Measurements from ENCODE around the gene NXPH4. TPM values are rescaled to one million over a fixed set of nuclear protein-coding genes. Genes with fewer than 3 reads are reported as not detected.

NXPH4 gene
- total RNA-seq, 4 donors from 2014 or later = not detected

GRCh38 chr12:57199191-57199590 is 17.4 kb upstream of the NXPH4 start:
- Histone ChIP-seq H3K27me3 (no peaks in the 10 kb centered on the region), H3K4me3 (no peak overlapping the region), H3K4me1 (no peaks in the 10 kb centered on the region), H3K9me3 (no peaks in the 10 kb centered on the region), H3K27ac (replicated peaks in 1 of 4) (no peak overlapping the region), H3K36me3 (peaks cover 85 to 100% (median 100%) of the 10 kb centered on the region in 4 donors)
- no peak for DNase-seq (ENCODE audit: extremely low spot score)
- TF ChIP-seq CTCF (IDR thresholded peaks at IDR 0.05) (no peak), POLR2A (IDR thresholded peaks at IDR 0.05; ENCODE audit: low read depth) (no peak), POLR2AphosphoS5 (IDR thresholded peaks at IDR 0.05) (no peak), EP300 (IDR thresholded peaks at IDR 0.05) (no peak)
- 89% methylated on average over 12 of the region's 15 CpGs for WGBS
- intact Hi-C loops (cut with DNase I) = no loop called here

DNA sequence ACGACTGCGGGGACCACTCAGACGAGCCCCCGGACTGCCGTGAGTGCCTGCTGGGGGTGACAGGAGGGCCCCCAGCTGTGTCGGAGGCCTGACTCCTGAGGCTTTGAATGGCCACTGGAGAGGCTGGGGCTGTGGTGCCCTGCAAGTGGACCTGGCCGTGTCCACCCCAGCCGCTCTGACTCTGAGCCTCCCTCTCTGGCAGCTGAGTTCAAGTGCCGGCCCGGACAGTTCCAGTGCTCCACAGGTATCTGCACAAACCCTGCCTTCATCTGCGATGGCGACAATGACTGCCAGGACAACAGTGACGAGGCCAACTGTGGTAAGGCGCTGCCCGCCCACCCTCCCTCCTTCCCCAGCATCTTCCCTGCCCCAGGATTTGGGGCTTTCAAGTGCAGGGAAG is 16.1 kb upstream of the NXPH4 start:
- H3K27ac ChIP-seq (replicated peaks in 1 of 4) = no peak overlapping the region
- no peak overlapping the region for H3K4me3 ChIP-seq
- DNase-seq (ENCODE audit: extremely low spot score) = no peak
- intact Hi-C loops (cut with DNase I) = no loop called here
- H3K27me3 ChIP-seq = no peaks in the 10 kb centered on the region
- H3K36me3 ChIP-seq = peaks cover 85 to 100% (median 100%) of the 10 kb centered on the region in 4 donors
- H3K9me3 ChIP-seq = no peaks in the 10 kb centered on the region
- TF ChIP-seq EP300 (IDR thresholded peaks at IDR 0.05) (no peak), POLR2AphosphoS5 (IDR thresholded peaks at IDR 0.05) (no peak), POLR2A (IDR thresholded peaks at IDR 0.05; ENCODE audit: low read depth) (no peak), CTCF (IDR thresholded peaks at IDR 0.05) (no peak)
- 92% methylated on average over 12 of the region's 15 CpGs for WGBS
- H3K4me1 ChIP-seq = no peaks in the 10 kb centered on the region

GRCh38 chr12:57201219-57201618 is 15.4 kb upstream of the NXPH4 start:
- H3K27me3 ChIP-seq = no peaks in the 10 kb centered on the region
- H3K27ac ChIP-seq (replicated peaks in 1 of 4) = no peak overlapping the region
- TF ChIP-seq CTCF (IDR thresholded peaks at IDR 0.05) = no peak
- TF ChIP-seq POLR2A (IDR thresholded peaks at IDR 0.05; ENCODE audit: low read depth) = no peak
- no peak for TF ChIP-seq POLR2AphosphoS5 (IDR thresholded peaks at IDR 0.05)
- no peak for TF ChIP-seq EP300 (IDR thresholded peaks at IDR 0.05)
- intact Hi-C loops (cut with DNase I) = no loop called here
- peaks cover 85 to 100% (median 100%) of the 10 kb centered on the region in 4 donors for H3K36me3 ChIP-seq
- H3K9me3 ChIP-seq = no peaks in the 10 kb centered on the region
- no peaks in the 10 kb centered on the region for H3K4me1 ChIP-seq
- WGBS = 81% methylated on average over 7 of the region's 8 CpGs
- H3K4me3 ChIP-seq = no peak overlapping the region
- DNase-seq (ENCODE audit: extremely low spot score) = no peak

GRCh38 chr12:57201631-57202030 is 15.0 kb upstream of the NXPH4 start:
- Histone ChIP-seq H3K4me3 (no peak overlapping the region), H3K27me3 (no peaks in the 10 kb centered on the region), H3K36me3 (peaks cover 85 to 100% (median 100%) of the 10 kb centered on the region in 4 donors), H3K4me1 (no peaks in the 10 kb centered on the region), H3K9me3 (no peaks in the 10 kb centered on the region), H3K27ac (replicated peaks in 1 of 4) (no peak overlapping the region)
- WGBS = 88% methylated on average over 15 of the region's 16 CpGs
- intact Hi-C loops (cut with DNase I) = no loop called here
- TF ChIP-seq POLR2A (IDR thresholded peaks at IDR 0.05; ENCODE audit: low read depth) (no peak), CTCF (IDR thresholded peaks at IDR 0.05) (no peak), POLR2AphosphoS5 (IDR thresholded peaks at IDR 0.05) (no peak), EP300 (IDR thresholded peaks at IDR 0.05) (no peak)
- DNase-seq (ENCODE audit: extremely low spot score) = no peak

GRCh38 chr12:57202321-57202720 is 14.3 kb upstream of the NXPH4 start:
- H3K36me3 ChIP-seq = peaks cover 82 to 100% (median 96%) of the 10 kb centered on the region in 4 donors
- intact Hi-C loops (cut with DNase I) = no loop called here
- no peaks in the 10 kb centered on the region for H3K4me1 ChIP-seq
- H3K27me3 ChIP-seq = no peaks in the 10 kb centered on the region
- no peaks in the 10 kb centered on the region for H3K9me3 ChIP-seq
- DNase-seq (ENCODE audit: extremely low spot score) = no peak
- no peak overlapping the region for H3K4me3 ChIP-seq
- H3K27ac ChIP-seq (replicated peaks in 1 of 4) = no peak overlapping the region
- TF ChIP-seq CTCF (IDR thresholded peaks at IDR 0.05) (no peak), POLR2AphosphoS5 (IDR thresholded peaks at IDR 0.05) (no peak), POLR2A (IDR thresholded peaks at IDR 0.05; ENCODE audit: low read depth) (no peak), EP300 (IDR thresholded peaks at IDR 0.05) (no peak)
- 100% methylated on average over 1 of the region's 19 CpGs for whole genome bisulfite sequencing

Data from esophagus muscularis mucosa (tissue), 4 donors.